SU-DHL-6 (cell line): ENCODE data around the gene PREX1.
"Not testable (repeated sequence)": the region's sequence is repeated elsewhere in the genome, so short reads cannot be mapped to it uniquely, and the experiment has no call there.

ENCODE experiments used
- H2AFZ ChIP-seq: fragments of 200-600 bp; sonication (generic); 2 replicates; pipeline ENCODE4 v1.6.1; 2014; ENCODE audit warnings: low read depth, mild to moderate bottlenecking, moderate library complexity, mixed read lengths, antibody characterized with exemption, low read length; ENCODE audit not compliant: severe bottlenecking
- H3F3A ChIP-seq: fragments of 200-600 bp; shearing (Covaris generic); 2 replicates; pipeline ENCODE4 v1.6.0; 2016; ENCODE audit warnings: antibody characterized with exemption, mild to moderate bottlenecking; ENCODE audit not compliant: insufficient read depth
- H3K27ac ChIP-seq: fragments of 200-600 bp; sonication (generic); 2 replicates; pipeline ENCODE4 v1.5.1; 2016; ENCODE audit warnings: low read depth, mild to moderate bottlenecking, low read length, moderate library complexity, mixed read lengths
- H3K27me3 ChIP-seq: fragments of 200-600 bp; sonication (generic), shearing (Covaris generic); 2 replicates; pipeline ENCODE4 v1.6.0; 2014; ENCODE audit warnings: mild to moderate bottlenecking, low read length
- H3K36me3 ChIP-seq: fragments of 200-600 bp; sonication (generic); 2 replicates; pipeline ENCODE4 v1.6.1; 2014; ENCODE audit warnings: mild to moderate bottlenecking, low read length, mixed read lengths
- H3K4me2 ChIP-seq: fragments of 300-600, 200-600 bp; shearing (Covaris generic), sonication (generic); 2 replicates; pipeline ENCODE4 v1.6.0; 2014; ENCODE audit warnings: low read length, low read depth, mild to moderate bottlenecking; ENCODE audit not compliant: poor library complexity, severe bottlenecking
- H3K4me3 ChIP-seq: fragments of 200-600 bp; sonication (generic); 2 replicates; pipeline ENCODE4 v1.5.1; 2014; ENCODE audit warnings: antibody characterized with exemption, low read length, mild to moderate bottlenecking, mixed read lengths; ENCODE audit not compliant: insufficient read depth, poor library complexity, severe bottlenecking
- H3K79me2 ChIP-seq: fragments of 200-600 bp; sonication (generic); 2 replicates; pipeline ENCODE4 v1.6.1; 2014; ENCODE audit warnings: mild to moderate bottlenecking, low read length, moderate library complexity; ENCODE audit not compliant: insufficient read depth
- H3K9ac ChIP-seq: fragments of 200-600 bp; sonication (generic); 2 replicates; pipeline ENCODE4 v1.7.0; 2014; ENCODE audit warnings: mild to moderate bottlenecking, low read length
- H3K9me2 ChIP-seq: fragments of 200-600 bp; sonication (generic); replicated peaks from 2 replicates; pipeline ENCODE4 v1.6.1; 2014; ENCODE audit warnings: low read length; ENCODE audit not compliant: insufficient read depth
- H3K9me3 ChIP-seq: fragments of 200-600 bp; sonication (generic); 2 replicates; pipeline ENCODE4 v1.6.1; 2014; ENCODE audit warnings: low read length, mixed read lengths; ENCODE audit not compliant: insufficient read depth
- H4K20me1 ChIP-seq: fragments of 200-600 bp; sonication (generic); 2 replicates; pipeline ENCODE4 v1.6.1; 2014; ENCODE audit warnings: low read depth, mild to moderate bottlenecking, antibody characterized with exemption, low read length, moderate library complexity, mixed read lengths
- EZH2phosphoT487 ChIP-seq: fragments of 200-600 bp; sonication (generic), shearing (Covaris generic); conservative IDR thresholded peaks from 2 replicates; pipeline ENCODE4 v1.6.1; 2018; ENCODE audit warnings: mild to moderate bottlenecking, antibody characterized with exemption, low read length, moderate library complexity, mixed read lengths
- TF ChIP-seq, protein P1 (sequence below): fragments of 200-600 bp; sonication (generic); IDR thresholded peaks from one replicate; pipeline ENCODE4 v1.5.1; 2017; ENCODE audit warnings: antibody characterized with exemption, mild to moderate bottlenecking, low read length, moderate library complexity; ENCODE audit not compliant: insufficient read depth, poor library complexity, severe bottlenecking

PREX1 gene

GRCh38 chr20:48599106-48599747, 228.6 kb downstream of the PREX1 start:
- Histone ChIP-seq H3K9ac (no peak overlapping the region), H3K27ac (no peak overlapping the region), H3K4me2 (no peak overlapping the region)

GRCh38 chr20:48598303-48598941, 229.4 kb downstream of the PREX1 start:
- H3K9me2 ChIP-seq, H3K4me3 ChIP-seq, H3K9me3 ChIP-seq, H3F3A ChIP-seq, H3K36me3 ChIP-seq, H3K79me2 ChIP-seq, H3K27ac ChIP-seq, H2AFZ ChIP-seq, H4K20me1 ChIP-seq, H3K4me2 ChIP-seq, H3K27me3 ChIP-seq, H3K9ac ChIP-seq: not testable (repeated sequence)

More at GRCh38 chr20:48599106-48599747, 228.6 kb downstream of the PREX1 start:
- Histone ChIP-seq H4K20me1 (no peaks in the 10 kb centered on the region), H3K4me3 (no peak overlapping the region), H2AFZ (no peak overlapping the region), H3K27me3 (no peaks in the 10 kb centered on the region), H3K36me3 (no peaks in the 10 kb centered on the region), H3K9me3 (no peaks in the 10 kb centered on the region), H3K79me2 (no peaks in the 10 kb centered on the region), H3F3A (no peaks in the 10 kb centered on the region), H3K9me2 (no peaks in the 10 kb centered on the region)
- TF ChIP-seq EZH2phosphoT487 = no peak
- TF ChIP-seq, protein P1, sequence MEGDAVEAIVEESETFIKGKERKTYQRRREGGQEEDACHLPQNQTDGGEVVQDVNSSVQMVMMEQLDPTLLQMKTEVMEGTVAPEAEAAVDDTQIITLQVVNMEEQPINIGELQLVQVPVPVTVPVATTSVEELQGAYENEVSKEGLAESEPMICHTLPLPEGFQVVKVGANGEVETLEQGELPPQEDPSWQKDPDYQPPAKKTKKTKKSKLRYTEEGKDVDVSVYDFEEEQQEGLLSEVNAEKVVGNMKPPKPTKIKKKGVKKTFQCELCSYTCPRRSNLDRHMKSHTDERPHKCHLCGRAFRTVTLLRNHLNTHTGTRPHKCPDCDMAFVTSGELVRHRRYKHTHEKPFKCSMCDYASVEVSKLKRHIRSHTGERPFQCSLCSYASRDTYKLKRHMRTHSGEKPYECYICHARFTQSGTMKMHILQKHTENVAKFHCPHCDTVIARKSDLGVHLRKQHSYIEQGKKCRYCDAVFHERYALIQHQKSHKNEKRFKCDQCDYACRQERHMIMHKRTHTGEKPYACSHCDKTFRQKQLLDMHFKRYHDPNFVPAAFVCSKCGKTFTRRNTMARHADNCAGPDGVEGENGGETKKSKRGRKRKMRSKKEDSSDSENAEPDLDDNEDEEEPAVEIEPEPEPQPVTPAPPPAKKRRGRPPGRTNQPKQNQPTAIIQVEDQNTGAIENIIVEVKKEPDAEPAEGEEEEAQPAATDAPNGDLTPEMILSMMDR = no peak

DNA sequence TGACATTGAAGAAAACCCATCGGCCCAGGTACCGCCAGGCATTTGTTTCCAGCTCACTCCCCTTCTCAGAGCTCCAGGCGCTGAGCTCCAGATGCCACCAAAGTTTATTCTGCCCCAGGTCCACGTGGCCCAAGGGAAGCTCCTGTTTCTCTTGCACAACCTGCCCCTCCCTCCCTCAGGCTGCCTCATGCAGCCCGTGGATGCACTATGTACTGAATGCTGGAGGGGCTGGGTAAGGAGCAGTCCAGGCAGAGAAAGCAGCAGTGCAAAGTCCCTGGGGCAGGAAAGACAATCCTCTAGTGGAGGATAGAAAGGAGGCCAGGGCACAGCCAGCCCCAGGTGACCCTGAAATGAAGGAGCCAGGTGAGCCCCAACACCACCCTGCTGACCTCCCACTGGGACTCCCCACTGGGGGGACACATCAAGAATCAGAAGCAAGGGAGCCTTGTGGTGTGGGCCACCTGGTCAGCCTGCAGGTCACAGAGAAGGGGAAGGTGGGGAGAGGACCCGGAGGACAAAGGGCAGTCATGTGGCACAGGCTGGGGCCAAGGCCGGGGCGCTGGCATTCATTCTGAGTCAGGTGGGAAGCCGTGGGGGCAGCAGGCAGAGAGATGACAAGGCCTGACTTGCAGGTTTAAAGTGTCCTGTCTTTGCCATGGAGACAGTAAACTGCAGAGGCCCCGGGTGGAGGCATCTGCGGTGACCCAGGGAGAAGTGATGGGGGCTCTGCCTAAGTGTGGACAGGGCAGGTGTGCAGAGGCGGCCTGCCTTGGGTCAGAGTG, 230.1 kb downstream of the PREX1 start:
- no peaks in the 10 kb centered on the region for H4K20me1 ChIP-seq
- no peaks in the 10 kb centered on the region for H3F3A ChIP-seq
- no peaks in the 10 kb centered on the region for H3K36me3 ChIP-seq
- H2AFZ ChIP-seq = no peak overlapping the region
- TF ChIP-seq, protein P1 = no peak
- no peak for TF ChIP-seq EZH2phosphoT487
- H3K27me3 ChIP-seq = no peaks in the 10 kb centered on the region
- no peaks in the 10 kb centered on the region for H3K79me2 ChIP-seq
- no peaks in the 10 kb centered on the region for H3K9me3 ChIP-seq
- H3K27ac ChIP-seq = no peak overlapping the region
- no peak overlapping the region for H3K4me2 ChIP-seq
- no peaks in the 10 kb centered on the region for H3K9me2 ChIP-seq
- no peak overlapping the region for H3K9ac ChIP-seq
- H3K4me3 ChIP-seq = no peak overlapping the region
